NOMO-1 treated with DMSO at 0.1 percent for 48 hours (cell line): ENCODE data around the gene TPM1.

Experiments
- DNase-seq: peaks from one replicate; lab custom pipeline; 2025; ENCODE audit not compliant: unreplicated experiment; lab: John Stamatoyannopoulos, UW

The TPM1 gene

DNA sequence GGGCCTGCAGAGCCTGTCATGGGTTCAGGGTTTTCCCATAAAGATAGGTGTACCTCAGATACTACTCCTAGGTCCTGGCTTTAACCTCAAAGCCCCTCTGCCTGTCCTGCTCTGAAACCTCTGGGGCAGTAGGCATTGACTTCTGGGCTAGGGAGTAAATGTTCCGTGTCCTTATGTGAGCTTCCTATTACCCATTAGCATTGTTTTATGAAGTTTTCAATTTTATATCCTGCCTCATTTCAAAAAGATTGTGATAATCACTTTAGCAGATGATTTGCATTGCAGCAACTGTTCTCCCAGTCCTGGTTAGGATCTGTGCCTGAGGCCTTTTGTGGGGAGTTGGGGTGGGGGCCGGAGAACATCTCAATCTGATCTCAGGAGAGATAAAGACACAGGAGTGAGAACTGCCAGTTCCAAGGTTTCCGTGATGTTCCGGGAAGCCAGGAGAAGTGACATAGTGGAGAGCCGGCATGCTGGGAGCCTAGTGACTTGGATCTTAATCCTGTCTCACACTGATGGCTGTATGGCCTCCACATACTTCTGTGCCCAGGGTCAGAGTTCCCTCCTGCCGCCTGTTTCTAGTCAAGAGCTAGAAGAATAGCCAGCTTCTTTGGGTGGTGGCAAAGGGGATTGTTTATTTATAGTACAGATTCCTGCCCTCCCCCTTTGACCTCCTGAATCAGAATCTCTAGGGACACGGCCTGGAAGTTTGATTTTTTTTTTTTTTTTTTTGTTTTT, 10.6 kb downstream of the TPM1 start:
- DNase-seq, result no peak

DNA sequence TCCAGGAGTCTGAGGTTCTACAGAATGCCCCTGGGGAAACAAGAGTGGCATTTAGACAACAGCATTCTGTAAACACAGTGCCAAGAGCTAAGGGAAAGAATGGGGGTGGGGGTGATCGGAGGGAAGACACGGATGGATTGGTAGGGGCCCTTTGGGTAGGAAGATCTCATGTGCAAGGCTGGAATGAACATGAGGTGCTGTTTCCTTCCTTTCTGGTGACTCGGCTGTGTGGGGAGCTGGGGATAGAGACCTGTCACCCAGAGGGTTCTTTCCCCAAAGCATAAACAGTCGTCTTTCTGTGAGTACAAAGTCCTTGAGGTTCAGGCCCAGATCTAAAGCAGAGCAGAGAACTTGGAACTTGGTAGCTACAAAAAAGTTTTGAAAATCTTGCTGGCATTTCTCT, 11.7 kb downstream of the TPM1 start:
- DNase-seq, result no peak

DNA sequence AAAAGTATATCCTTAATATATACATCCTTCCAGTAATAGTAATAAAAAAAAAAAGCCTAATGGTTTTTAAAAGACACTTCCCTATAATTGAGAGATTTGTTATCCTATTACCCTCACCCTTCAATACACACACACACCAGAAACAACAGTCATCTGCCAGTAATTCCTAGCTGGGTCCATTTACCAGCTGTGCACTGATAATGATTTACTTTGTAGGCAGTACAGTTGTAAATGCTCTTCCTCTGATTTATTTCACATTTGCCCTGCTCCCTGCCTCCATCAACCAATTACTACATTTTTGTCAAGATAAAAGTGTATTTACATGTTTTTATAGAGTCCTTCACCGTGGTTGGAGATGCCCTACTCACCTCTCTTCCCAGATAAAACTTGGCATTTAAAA, 12.4 kb downstream of the TPM1 start:
- DNase-seq, result no peak

DNA sequence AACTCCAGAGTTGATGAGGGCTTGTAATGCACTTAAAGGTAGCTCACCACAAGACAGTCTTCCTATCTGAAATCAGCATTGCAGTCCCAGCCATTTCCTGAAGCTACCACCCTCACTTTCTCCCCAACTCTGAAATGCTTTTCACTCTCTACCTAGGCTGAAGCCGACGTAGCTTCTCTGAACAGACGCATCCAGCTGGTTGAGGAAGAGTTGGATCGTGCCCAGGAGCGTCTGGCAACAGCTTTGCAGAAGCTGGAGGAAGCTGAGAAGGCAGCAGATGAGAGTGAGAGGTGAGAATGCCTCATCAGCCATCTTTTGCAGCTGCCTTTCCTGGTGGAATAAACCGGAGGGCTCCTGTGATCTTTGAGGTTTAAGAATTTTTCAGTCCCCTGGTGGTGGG, 14.3 kb downstream of the TPM1 start:
- DNase-seq, result no peak

DNA sequence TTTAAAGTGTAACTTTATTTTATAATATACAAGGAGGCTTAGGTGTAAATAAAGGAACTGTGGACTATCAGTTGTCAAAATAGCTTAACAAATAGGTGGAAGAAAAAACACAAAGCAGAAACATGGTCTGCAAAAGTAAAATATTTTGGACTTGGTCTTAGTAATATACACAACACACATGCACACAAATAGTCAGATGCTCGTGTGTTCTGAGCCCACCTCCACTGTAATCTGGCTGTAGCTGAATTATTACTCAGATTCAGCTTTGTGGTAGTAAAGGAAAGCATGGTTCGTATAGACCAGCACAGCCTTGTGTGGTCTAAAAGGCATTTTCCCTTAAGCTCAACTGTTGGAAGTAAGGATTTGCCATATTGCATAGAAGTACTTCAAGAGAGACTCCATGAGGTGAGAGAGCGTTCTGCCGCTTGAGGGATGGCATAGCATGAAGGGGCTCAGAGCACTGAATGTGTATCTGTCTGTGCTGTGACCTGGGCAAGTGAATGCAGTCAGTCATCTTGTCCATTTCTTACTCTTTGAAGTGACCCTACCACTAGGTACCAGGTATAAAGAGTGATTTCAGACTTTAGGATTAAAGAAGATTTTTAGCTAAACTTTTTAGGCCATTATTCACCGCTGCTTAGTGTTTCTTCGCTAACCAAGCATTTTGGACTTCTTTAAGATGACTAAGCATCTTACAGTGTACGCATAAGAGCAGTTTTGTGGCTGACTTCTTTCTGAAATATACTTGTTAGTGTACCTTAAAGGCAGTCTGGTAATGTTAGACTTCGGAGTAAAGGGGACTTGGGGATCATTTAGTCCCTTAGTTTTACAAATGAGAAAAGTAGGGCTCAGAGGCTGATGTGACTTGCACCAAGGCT, 15.2 kb downstream of the TPM1 start:
- no peak for DNase-seq

DNA sequence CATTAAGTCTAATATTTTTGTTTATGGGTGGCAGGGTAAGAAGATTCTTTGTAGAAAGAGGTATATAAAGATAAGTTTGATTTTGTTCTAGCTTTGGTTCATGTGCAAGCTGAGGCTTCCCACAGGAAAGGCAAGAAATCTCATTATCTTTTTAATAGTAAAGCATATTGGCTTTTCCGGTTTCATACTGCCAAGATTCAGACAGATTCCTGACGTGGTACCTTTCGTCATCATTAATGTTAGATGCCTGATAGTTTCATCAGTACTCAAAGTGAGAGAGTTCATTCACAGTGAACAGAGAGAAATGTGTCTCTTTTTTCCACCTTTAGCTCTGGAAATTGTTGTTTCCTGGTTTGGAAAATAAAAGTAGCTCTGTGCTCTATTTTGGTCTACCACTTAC, 16.5 kb downstream of the TPM1 start:
- no peak for DNase-seq

DNA sequence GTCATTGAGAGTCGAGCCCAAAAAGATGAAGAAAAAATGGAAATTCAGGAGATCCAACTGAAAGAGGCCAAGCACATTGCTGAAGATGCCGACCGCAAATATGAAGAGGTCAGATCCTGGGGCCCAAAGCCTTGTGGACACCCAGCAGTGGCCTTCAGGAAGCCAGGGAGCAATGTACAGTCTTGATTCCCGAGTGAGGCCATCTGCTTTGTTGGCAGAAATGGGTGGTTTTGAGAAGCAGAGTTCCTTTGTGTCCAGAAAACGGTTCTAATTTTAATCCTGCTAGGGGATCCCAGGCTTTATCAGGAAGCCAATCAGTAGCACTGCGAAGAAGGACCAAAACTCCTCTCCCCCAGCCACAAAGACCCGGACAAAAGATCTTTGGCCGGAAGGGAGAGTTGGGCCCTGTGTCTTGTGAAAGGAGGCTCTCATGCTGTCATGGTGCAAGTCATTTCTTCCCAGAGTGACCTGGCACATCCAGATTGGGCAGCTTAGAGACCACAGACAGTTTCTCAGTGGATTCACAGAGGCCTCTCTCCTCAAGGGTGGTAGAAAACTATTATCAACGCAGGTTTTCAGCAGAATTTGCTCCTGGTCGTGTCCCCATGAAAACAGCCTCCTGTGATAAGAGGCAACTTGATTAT, 17.1 kb downstream of the TPM1 start:
- no peak for DNase-seq

DNA sequence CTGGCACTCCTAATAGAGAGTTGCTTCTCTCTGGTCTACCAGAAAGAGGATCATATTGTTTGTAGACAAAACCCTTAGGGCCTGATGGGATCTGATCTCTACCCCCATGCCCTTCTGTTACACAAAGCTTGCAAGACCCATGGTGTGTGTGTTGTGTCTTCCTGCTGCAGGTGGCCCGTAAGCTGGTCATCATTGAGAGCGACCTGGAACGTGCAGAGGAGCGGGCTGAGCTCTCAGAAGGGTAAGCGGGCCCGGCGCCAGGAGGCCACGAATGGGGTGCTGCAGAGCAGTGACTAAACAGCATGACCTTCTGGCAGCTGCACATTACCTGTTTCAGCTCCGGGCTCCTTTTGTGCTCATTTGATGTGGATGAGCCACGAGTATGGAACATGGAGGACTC, 18.2 kb downstream of the TPM1 start:
- no peak for DNase-seq

DNA sequence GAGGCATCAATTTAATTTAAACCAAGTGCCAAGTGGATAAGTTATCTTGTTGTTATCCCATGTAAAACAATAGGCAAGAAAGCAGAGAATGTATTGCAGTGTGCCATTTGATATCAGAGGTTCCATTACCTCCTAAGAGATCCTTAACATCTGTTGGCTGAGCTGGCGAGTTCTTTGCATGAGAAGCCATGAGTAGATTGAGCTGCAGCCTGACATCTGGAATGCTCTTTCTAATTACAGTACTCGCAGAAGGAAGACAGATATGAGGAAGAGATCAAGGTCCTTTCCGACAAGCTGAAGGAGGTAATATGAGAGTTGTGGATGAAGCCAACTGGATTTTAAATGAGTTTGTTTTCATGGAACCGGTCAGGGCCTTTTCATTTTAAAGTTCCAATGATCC, 19.4 kb downstream of the TPM1 start:
- DNase-seq, result no peak

DNA sequence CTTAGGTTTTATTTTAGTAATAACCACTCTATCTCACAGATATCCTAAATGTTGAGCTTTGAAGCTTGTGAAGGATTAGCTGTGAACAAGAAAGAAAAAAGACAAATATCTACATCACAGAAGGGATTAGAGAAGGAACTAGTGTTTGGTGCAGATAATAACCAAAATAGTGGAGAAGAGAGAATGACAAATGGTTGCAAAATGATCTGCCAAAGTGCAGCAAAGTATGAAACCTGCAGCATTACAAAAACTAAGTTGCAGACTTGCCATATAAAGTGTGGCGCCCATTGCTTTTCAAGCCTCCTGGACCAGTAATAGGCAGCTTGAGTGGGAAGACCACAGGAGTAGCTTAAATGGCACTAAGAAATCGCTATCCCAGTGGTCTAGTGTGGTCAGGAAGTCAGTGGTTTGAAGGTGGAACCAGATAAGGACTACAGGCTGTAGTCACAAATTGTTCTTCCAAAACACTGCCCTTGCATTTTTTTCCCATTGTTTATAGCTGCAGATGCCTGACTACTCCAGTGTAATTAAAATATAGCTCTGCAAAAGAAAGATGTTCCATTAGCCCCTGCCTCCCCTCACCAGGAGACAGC, 20.7 kb downstream of the TPM1 start:
- no peak for DNase-seq

DNA sequence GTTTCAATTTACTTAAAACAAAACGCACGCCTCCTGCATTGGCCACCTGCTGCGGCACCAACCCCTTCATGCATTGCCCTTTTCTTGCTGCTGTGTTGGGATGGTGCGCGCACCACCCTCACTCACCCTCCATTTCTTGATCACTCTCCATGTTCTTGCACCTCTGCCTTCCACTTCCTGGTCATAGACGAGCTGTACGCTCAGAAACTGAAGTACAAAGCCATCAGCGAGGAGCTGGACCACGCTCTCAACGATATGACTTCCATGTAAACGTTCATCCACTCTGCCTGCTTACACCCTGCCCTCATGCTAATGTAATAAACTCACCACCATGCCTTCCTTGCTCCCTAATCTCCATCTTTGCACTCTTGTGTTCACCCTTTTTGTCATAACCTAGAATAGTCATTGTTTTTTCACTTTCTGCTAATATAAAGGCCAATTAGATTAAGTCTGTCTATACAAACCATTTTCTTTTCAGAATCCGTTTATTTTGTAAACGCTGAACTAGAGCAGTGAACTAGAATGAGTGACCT, 21.4 kb downstream of the TPM1 start:
- no peak for DNase-seq

DNA sequence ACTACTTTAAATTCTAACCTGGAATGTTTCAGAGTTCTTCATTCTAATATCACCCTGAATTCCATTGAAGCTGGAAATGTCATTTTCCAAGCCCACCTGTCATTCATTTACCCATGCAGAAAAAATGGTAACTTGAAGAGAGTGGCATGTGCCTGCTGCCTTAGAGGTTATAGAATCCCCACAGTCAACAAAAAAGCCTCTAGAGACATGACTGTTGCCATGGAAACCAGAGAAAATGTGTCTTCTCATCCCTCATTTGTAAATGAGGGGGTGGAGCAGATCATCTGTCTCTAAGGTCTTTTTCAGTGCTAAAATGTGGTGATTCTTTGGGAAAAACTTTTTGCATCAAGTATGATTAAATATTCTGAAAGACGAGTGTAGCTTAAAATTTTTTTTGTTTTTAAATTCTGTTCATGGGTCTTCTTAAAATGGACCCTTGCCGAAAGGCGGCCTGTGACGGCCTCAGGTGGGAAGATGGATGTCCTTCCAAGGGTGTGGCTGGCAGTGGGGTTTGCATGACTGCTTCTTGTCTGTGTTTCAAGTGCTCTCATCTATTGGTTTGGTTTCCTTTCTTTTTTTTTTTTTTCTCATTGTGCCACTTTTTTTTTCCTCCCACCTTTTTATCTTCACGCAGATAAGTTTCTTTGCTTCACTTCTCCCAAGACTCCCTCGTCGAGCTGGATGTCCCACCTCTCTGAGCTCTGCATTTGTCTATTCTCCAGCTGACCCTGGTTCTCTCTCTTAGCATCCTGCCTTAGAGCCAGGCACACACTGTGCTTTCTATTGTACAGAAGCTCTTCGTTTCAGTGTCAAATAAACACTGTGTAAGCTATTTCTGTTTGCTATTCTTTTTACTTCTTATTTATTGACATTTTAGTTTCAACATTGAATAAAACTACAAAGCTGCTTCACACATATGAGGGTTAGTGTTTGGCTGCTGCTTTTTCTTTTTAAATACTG, 23.0 kb downstream of the TPM1 start:
- DNase-seq, result no peak

DNA sequence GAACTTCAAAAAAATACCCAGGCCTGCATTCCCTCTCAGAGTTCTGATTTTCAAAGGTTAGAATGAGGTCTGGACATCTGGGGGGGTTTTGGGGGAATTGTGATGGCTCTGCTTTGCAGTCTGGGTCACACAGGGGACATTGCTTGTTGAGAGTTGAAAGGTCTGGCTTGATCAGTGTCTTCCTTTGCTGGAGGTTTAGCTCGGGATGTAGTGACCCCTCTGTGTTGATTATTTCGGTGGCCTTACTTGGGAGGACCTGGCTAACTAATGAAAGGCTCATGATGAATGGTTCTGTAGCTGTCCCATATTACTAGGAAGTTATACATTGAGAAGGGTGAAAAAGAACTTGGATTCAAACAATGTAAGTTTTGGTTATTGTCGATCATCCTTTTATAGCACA, 23.7 kb downstream of the TPM1 start:
- no peak for DNase-seq

DNA sequence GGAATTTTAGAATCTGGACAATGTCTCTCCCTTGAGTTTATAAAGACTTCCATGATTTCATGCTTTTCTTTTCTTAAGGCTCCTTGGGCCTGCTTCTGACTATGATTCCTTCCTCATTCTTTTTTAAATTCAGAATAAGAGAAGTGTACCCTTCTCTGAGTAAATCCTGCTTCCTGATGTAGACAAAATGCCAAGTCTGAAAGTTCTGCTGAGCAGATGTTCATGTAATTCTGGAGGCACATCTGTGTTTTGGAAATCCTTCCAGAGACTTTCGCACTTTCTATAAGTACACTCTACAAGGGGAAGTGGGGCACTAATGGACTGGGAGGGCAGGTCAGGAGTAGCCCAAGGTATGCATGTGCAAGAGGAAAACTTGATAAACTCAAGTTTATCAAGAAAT, 24.8 kb downstream of the TPM1 start:
- no peak for DNase-seq

DNA sequence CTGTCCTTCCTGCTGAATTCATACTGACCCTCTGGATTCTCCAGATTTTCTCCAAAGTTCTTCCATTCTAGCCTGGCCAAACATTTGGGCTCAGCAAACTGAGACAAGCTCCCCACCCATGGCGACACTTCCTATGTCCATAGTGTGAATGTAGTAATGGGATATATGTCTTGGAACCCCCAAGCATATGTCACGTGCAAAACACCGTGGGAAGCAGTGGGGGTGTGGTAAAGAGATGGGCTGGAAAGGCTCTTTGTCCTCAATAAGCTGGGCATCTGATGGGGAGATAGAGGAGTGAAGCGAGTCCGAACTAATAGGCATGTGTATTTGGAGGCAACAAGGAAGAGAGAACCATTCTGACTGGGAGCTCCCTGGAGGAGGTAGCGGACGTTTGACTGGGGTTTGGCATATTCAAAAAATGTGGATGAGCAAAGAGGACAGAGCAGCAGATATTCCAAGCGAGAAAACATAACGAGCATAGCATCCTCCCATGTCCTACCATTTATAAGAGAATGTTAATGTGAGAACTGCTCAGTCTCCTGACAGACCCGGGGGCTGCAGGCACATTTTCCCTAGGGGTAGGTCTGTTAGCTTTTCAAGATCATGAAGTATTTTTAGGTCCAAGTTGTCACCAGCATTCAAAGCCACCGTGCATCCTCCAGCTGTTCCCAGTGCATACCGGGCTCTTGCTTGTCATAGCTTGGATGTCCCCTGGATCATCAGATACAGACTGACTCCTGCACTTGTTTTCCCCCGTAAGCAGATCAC, 25.6 kb downstream of the TPM1 start:
- no peak for DNase-seq

DNA sequence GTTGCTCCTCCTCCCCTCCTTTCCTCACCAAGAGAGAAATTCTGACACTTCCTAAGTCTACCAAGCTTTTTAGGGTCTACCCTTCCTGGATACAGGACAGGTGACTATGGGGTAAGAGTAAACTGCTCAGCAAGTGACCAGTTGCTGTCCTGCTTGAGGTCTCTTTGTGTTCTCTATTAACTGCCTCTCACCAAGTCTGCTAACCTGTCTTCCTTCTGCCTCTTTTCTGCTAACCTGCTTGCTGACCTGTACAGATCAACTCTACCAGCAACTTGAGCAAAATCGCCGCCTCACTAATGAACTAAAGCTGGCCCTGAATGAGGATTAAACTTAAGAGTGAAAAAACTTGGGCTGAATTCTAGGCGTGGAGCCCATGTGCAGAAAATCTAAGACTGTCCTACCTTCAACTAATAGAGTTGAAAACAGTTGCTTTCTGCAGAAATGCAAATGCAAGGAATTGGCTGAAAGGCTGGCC, 27.1 kb downstream of the TPM1 start:
- no peak for DNase-seq

DNA sequence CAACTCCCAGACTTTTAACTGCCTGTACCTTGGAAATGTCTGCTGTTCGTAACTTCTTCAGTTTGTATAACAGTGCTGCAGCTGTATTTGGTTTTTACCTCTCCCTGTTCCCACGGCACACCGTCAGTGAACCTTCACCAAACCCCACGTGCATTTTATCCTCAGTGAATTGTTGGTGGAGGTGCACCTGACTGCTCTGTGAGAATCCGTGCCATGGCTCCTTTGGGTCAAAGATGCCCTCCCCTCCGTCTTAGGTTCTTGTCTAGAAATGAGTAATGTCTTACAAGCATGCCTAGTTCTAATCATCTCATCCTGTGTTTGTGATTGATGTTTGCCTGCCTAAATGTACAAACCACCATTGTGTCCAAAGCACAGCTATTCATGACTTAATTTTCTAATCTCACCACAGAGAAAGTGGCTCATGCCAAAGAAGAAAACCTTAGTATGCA, 28.2 kb downstream of the TPM1 start:
- no peak for DNase-seq

DNA sequence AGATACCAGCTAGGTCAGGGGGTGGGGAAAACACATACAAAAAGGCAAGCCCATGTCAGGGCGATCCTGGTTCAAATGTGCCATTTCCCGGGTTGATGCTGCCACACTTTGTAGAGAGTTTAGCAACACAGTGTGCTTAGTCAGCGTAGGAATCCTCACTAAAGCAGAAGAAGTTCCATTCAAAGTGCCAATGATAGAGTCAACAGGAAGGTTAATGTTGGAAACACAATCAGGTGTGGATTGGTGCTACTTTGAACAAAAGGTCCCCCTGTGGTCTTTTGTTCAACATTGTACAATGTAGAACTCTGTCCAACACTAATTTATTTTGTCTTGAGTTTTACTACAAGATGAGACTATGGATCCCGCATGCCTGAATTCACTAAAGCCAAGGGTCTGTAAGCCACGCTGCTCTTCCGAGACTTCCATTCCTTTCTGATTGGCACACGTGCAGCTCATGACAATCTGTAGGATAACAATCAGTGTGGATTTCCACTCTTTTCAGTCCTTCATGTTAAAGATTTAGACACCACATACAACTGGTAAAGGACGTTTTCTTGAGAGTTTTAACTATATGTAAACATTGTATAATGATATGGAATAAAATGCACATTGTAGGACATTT, 28.9 kb downstream of the TPM1 start:
- DNase-seq, result no peak
